Measurements from ENCODE around the gene KRTAP21-3. TPM values are rescaled to one million over a fixed set of nuclear protein-coding genes. Genes with fewer than 3 reads are reported as not detected.

The KRTAP21-3 gene
- total RNA-seq, 4 donors from 2014 or later, result not detected

DNA sequence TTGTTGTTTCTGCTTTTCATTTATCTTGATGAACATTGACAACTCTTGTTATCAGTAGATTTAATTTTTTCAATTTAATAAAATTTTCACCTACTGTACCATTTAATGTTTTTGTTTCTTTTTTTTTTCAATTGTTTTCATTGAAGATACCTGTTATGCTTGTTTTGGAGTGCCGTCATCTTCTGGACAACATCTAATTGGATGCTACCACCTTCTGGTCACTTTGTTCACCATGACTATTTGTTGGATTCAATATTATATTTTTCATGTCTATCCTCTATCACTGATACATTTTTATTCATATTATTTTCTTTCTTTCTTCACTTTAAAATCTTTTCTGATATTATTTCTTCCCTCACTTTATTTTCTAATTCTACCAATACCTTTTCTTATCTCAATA, 14.4 kb upstream of the KRTAP21-3 start:
- no peak for TF ChIP-seq EP300 (IDR thresholded peaks at IDR 0.05)
- no peak for TF ChIP-seq POLR2A (IDR thresholded peaks at IDR 0.05)
- TF ChIP-seq, protein P1, sequence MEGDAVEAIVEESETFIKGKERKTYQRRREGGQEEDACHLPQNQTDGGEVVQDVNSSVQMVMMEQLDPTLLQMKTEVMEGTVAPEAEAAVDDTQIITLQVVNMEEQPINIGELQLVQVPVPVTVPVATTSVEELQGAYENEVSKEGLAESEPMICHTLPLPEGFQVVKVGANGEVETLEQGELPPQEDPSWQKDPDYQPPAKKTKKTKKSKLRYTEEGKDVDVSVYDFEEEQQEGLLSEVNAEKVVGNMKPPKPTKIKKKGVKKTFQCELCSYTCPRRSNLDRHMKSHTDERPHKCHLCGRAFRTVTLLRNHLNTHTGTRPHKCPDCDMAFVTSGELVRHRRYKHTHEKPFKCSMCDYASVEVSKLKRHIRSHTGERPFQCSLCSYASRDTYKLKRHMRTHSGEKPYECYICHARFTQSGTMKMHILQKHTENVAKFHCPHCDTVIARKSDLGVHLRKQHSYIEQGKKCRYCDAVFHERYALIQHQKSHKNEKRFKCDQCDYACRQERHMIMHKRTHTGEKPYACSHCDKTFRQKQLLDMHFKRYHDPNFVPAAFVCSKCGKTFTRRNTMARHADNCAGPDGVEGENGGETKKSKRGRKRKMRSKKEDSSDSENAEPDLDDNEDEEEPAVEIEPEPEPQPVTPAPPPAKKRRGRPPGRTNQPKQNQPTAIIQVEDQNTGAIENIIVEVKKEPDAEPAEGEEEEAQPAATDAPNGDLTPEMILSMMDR (IDR thresholded peaks at IDR 0.05), result no peak
- no peaks in the 10 kb centered on the region for H3K27me3 ChIP-seq
- H3K4me3 ChIP-seq, result no peak overlapping the region
- DNase-seq (ENCODE audit: low spot score in 2 of 2), result no peak
- H3K4me1 ChIP-seq, result no peaks in the 10 kb centered on the region
- H3K36me3 ChIP-seq, result no peaks in the 10 kb centered on the region
- H3K9me3 ChIP-seq, result peaks cover 0 to 3% (median 0%) of the 10 kb centered on the region in 4 donors
- 69 to 70% methylated on average over 1 of the region's 1 CpG for WGBS, 2 donors
- no peak overlapping the region for H3K27ac ChIP-seq

DNA sequence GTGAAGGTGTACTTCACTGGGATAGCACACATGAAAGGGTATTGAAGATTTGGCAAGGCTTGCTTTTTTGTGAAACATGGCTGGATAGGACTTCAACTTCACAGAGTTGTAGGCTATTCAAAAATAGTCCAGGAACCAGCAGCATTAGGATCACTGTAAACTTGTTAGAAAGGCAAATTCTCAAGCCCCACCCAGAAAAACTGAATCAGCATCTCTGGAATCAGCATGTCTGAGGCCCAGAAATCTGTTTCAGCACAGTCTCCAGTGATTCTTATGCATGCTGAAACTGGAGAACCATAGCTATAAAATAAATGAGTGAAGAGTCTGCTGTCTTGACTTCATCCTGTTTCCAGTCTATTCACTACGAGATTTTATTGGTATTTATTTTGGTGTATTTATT, 8.1 kb upstream of the KRTAP21-3 start:
- no peak for TF ChIP-seq EP300 (IDR thresholded peaks at IDR 0.05)
- TF ChIP-seq POLR2A (IDR thresholded peaks at IDR 0.05), result no peak
- TF ChIP-seq, protein P1 (IDR thresholded peaks at IDR 0.05), result no peak
- no peak for DNase-seq (ENCODE audit: low spot score in 2 of 2)
- Histone ChIP-seq H3K4me3 (no peak overlapping the region), H3K36me3 (no peaks in the 10 kb centered on the region), H3K9me3 (peaks cover 0 to 3% (median 0%) of the 10 kb centered on the region in 4 donors), H3K4me1 (no peaks in the 10 kb centered on the region), H3K27ac (no peak overlapping the region), H3K27me3 (no peaks in the 10 kb centered on the region)
- 65 to 76% methylated on average over 1 of the region's 1 CpG for WGBS, 2 donors

DNA sequence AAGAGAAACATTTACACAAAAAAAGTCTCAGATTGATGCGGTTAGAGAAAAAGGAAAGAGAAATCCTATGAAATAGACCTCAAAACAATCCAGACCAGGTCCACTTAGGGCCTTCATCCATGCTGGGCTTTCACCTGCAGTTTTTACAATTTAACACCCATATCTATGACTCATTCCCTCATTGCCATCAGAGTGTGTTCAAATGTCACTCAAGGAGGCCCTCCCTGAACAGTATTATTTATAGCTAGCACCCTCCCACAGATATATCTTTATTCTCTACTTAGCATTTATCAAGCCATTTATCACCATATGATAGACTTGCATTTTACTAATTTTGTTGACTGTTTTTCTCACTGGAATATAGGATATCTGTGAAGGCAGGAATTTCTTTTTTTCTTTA, 824 bp upstream of the KRTAP21-3 start:
- H3K4me1 ChIP-seq, result no peaks in the 10 kb centered on the region
- no peak for TF ChIP-seq EP300 (IDR thresholded peaks at IDR 0.05)
- TF ChIP-seq, protein P1 (IDR thresholded peaks at IDR 0.05), result no peak
- TF ChIP-seq POLR2A (IDR thresholded peaks at IDR 0.05), result no peak
- H3K36me3 ChIP-seq, result no peaks in the 10 kb centered on the region
- 89 to 93% methylated on average over 1 of the region's 1 CpG for WGBS, 2 donors
- H3K4me3 ChIP-seq, result no peak overlapping the region
- no peaks in the 10 kb centered on the region for H3K27me3 ChIP-seq
- no peaks in the 10 kb centered on the region for H3K9me3 ChIP-seq
- no peak for DNase-seq (ENCODE audit: low spot score in 2 of 2)
- no peak overlapping the region for H3K27ac ChIP-seq

DNA sequence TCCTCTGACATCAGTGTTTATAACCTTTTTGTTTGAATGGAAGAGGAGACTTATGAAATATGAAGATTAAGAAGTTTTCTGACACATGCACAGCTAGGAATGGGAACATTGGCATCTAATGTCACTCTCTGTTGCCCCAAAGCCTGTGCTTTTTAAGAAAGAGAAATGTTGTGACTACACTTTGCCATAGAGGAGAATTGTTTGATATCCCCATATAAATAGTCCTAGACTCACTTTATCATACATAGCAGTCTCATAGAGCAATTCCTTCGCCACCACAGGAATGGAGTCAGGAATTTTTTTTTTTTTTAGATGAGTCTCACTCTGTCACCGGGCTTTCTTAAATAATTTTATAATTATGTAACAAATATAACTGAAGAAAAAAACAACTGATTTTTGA, 1.5 kb downstream of the KRTAP21-3 start:
- Histone ChIP-seq H3K9me3 (peaks cover 0 to 10% (median 0%) of the 10 kb centered on the region in 4 donors), H3K4me3 (no peak overlapping the region), H3K36me3 (no peaks in the 10 kb centered on the region), H3K4me1 (no peaks in the 10 kb centered on the region), H3K27me3 (no peaks in the 10 kb centered on the region), H3K27ac (no peak overlapping the region)
- DNase-seq (ENCODE audit: low spot score in 2 of 2), result no peak
- WGBS, 2 donors, result 84 to 90% methylated on average over 2 of the region's 2 CpGs
- TF ChIP-seq, protein P1 (IDR thresholded peaks at IDR 0.05), result no peak
- no peak for TF ChIP-seq POLR2A (IDR thresholded peaks at IDR 0.05)
- TF ChIP-seq EP300 (IDR thresholded peaks at IDR 0.05), result no peak

DNA sequence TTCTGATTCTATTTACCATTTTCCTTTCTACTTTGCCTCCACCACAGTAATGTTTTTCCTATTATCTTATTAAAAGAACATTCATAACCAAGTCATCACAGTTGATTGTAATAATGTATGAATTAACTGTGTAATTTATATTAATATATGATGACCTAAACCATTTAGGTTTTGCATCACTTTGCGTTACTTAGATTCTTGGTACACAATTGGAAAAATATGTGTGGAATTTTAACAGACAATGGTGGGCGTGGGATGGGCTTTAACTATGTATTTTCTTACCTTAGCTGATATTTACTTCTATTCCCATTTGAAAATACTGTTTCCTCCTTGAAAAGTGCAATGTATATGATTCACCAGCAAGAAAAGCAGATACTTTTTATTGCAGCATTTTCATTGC, 3.6 kb downstream of the KRTAP21-3 start:
- TF ChIP-seq EP300 (IDR thresholded peaks at IDR 0.05), result no peak
- TF ChIP-seq, protein P1 (IDR thresholded peaks at IDR 0.05), result no peak
- TF ChIP-seq POLR2A (IDR thresholded peaks at IDR 0.05), result no peak
- WGBS, 2 donors, result 77 to 78% methylated on average over 2 of the region's 2 CpGs
- Histone ChIP-seq H3K27me3 (no peaks in the 10 kb centered on the region), H3K27ac (no peak overlapping the region), H3K4me3 (no peak overlapping the region), H3K4me1 (no peaks in the 10 kb centered on the region), H3K9me3 (peaks cover 0 to 11% (median 0%) of the 10 kb centered on the region in 4 donors), H3K36me3 (no peaks in the 10 kb centered on the region)
- DNase-seq (ENCODE audit: low spot score in 2 of 2), result no peak

All from tibial nerve (tissue), 4 donors.